ENCODE results near the gene FAM20C. TPM values are rescaled to one million over a fixed set of nuclear protein-coding genes. Genes with fewer than 3 reads are reported as not detected.

The FAM20C gene
- total RNA-seq, 1 donor from 2014 or later: 21.9 TPM

GRCh38 chr7:156111-157007 is 36.0 kb upstream of the FAM20C start:
- no peaks in the 10 kb centered on the region for H3K4me1 Mint-ChIP-seq
- no peaks in the 10 kb centered on the region for H3K36me3 Mint-ChIP-seq (ENCODE audit: low read depth)
- H3K27me3 Mint-ChIP-seq (ENCODE audit: low read depth): no peaks in the 10 kb centered on the region
- no peak for TF ChIP-seq CTCF (conservative IDR thresholded peaks at IDR 0.05)
- no peak overlapping the region for H3K27ac Mint-ChIP-seq (ENCODE audit: unreplicated experiment)
- H3K4me3 Mint-ChIP-seq: no peak overlapping the region
- DNase-seq (ENCODE audit: low read depth, low spot score): no peak
- no peaks in the 10 kb centered on the region for H3K9me3 Mint-ChIP-seq

GRCh38 chr7:157008-157310 is 35.4 kb upstream of the FAM20C start:
- H3K36me3 Mint-ChIP-seq (ENCODE audit: low read depth): no peaks in the 10 kb centered on the region
- TF ChIP-seq CTCF (conservative IDR thresholded peaks at IDR 0.05): no peak
- no peaks in the 10 kb centered on the region for H3K9me3 Mint-ChIP-seq

DNA sequence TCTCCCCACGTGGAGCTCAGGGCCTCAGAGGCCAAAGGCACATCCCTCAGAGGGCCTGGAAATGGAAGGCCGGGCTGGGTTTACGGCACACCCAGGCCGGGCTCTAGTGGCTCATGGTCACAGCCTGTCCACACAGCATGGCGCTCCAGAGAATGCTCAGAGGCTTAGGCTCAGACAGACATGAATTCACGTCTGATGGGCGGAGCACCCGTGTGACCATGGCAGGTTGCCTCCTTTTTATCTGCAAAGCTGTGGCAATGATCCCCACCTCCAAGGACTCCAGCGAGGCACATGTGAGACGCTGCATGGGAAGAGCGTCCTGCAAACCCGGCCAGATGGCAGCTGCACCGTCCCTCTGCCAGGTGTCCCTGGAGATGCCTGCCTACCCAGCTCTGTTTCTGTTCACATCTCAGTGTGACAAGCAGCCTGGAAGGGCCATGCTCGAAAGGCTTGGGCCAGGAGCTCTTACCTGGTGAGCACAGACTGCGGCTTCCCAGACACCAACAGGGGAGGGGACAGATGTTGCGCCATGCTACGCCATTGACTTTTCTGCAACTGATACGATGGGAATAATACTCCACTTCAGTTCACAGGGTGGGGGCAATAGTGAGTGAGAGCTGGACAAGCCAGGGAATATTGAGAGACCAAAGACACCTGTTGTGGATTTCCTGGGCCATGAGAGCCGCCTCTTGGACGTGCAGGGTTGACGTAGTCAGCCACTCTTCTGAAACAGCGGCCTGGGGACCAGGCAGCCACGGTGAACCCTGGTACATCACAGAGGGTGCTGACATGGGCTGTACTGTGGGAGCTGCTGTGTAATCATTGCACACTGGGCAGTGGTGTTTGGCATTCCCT is 34.4 kb upstream of the FAM20C start:
- H3K36me3 Mint-ChIP-seq (ENCODE audit: low read depth): no peaks in the 10 kb centered on the region
- no peak for TF ChIP-seq CTCF (conservative IDR thresholded peaks at IDR 0.05)
- DNase-seq (ENCODE audit: low read depth, low spot score): no peak
- no peaks in the 10 kb centered on the region for H3K9me3 Mint-ChIP-seq
- H3K4me1 Mint-ChIP-seq: no peaks in the 10 kb centered on the region
- no peak overlapping the region for H3K27ac Mint-ChIP-seq (ENCODE audit: unreplicated experiment)
- H3K27me3 Mint-ChIP-seq (ENCODE audit: low read depth): no peaks in the 10 kb centered on the region
- no peak overlapping the region for H3K4me3 Mint-ChIP-seq

More at GRCh38 chr7:157008-157310, 35.4 kb upstream of the FAM20C start:
- Mint-ChIP-seq H3K4me3 (no peak overlapping the region), H3K4me1 (no peaks in the 10 kb centered on the region), H3K27me3 (ENCODE audit: low read depth) (no peaks in the 10 kb centered on the region), H3K27ac (ENCODE audit: unreplicated experiment) (no peak overlapping the region)
- no peak for DNase-seq (ENCODE audit: low read depth, low spot score)

GRCh38 chr7:158771-159170 is 33.6 kb upstream of the FAM20C start:
- DNase-seq (ENCODE audit: low read depth, low spot score): no peak
- no peaks in the 10 kb centered on the region for H3K9me3 Mint-ChIP-seq
- H3K36me3 Mint-ChIP-seq (ENCODE audit: low read depth): no peaks in the 10 kb centered on the region
- no peak overlapping the region for H3K4me3 Mint-ChIP-seq
- no peak overlapping the region for H3K27ac Mint-ChIP-seq (ENCODE audit: unreplicated experiment)
- TF ChIP-seq CTCF (conservative IDR thresholded peaks at IDR 0.05): no peak
- H3K4me1 Mint-ChIP-seq: no peaks in the 10 kb centered on the region
- H3K27me3 Mint-ChIP-seq (ENCODE audit: low read depth): no peaks in the 10 kb centered on the region

DNA sequence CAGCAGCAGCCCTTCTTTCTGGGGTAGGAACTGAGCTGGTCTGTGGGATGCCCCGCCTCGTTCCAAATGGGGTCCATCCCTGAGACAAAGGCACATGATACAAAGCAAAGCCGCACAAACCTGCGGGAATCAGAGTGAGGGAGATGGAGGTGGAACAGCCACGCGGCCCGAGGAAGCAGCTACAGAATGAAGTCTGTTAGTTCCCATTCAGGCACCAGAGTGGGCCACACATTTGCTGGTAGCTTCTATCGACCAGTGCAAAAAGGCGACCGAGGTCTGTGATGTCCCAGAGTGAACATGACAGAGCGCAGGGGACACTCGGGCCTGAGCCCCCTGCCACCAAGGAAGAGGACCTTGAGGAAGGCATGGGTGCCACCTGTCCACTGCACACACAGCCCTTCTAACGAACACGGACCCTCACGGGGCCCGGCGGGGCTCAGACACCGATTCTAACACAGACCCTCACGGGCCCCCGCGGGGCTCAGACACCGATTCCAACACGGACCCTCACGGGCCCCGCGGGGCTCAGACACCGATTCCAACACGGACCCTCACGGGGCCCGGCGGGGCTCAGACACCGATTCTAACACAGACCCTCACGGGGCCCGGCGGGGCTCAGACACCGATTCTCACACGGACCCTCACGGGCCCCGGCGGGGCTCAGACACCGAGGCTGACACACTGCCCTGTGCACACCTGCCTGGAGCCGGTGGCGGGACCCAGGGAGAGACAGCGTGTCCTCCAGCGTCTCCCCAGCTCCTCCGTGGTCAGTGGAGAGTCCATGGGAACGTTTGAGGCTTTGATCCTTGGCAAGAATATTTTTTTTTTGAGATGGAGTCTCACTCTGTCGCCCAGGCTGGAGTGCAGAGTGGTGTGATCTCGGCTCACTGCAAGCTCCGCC is 32.8 kb upstream of the FAM20C start:
- Mint-ChIP-seq H3K9me3 (no peaks in the 10 kb centered on the region), H3K36me3 (ENCODE audit: low read depth) (no peaks in the 10 kb centered on the region), H3K4me1 (no peaks in the 10 kb centered on the region), H3K4me3 (no peak overlapping the region), H3K27ac (ENCODE audit: unreplicated experiment) (no peak overlapping the region), H3K27me3 (ENCODE audit: low read depth) (no peaks in the 10 kb centered on the region)
- no peak for DNase-seq (ENCODE audit: low read depth, low spot score)
- TF ChIP-seq CTCF (conservative IDR thresholded peaks at IDR 0.05): no peak
